ENCODE results near the gene ZBTB17.

ZBTB17 gene

DNA sequence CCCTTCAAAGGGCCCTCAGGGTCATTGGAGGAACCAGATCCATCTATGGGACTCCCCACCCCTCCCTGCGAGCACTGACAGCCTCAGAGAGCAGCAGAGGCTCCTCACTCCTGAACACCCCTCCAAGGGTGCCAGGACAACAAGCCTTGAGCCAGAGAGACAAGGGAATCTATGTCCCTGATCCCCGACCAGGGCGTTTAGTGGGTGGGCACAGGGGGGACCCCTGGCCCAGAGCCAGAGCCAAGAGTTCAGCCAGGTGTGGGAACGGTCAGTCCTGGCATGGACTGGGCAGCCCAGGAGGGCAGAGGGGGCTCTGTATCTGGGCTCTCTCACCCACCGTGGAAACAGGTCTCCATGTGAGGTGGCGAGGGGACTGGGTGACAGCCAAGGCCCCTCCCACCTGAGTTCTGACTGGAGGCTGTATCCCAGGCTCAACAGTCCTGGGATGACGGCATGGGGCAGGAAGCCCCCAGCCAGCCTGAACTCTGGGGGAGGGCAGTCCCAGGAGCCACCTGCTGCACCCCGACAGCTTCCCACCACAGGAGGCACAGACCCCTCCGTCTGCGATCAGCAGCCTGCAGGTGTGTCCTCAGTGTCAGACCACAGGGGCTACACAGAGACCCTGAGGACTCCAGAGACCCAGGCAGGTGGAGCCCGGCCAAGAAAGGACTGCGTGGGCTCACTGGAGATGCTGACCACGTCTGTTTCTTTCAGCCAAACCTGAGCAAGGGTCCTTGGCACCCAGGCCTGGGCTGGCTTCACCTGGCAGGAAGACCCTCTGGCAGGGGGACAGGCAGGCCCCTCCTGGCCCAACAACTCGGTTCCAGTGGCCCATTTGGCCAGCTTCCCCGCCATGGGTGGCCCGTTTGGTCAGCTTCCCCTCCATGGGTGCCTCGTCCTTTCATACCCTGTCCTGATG lies 16.9 kb upstream of the ZBTB17 start:
- Histone ChIP-seq H3K4me3 (ENCODE audit: low read depth in 1 of 2, low read length in 2 of 2) (no peak overlapping the region), H3K27ac (ENCODE audit: low read length) (no peak overlapping the region), H4K20me1 (ENCODE audit: insufficient read depth, low read length) (no peaks in the 10 kb centered on the region; the same call in 1 of the 2 replicates), H2AFZ (ENCODE audit: low read depth, low read length) (no peak overlapping the region), H3K9ac (ENCODE audit: low read depth, low read length) (no peak overlapping the region), H3K4me1 (ENCODE audit: insufficient read depth, low read length) (no peaks in the 10 kb centered on the region), H3K79me2 (ENCODE audit: insufficient read depth, low read length) (no peaks in the 10 kb centered on the region), H3K9me3 (ENCODE audit: insufficient read depth, low read length, severe bottlenecking) (no peaks in the 10 kb centered on the region), H3K36me3 (ENCODE audit: insufficient read depth, low read length) (no peaks in the 10 kb centered on the region), H3K27me3 (ENCODE audit: insufficient read depth, low read length, poor library complexity) (no peaks in the 10 kb centered on the region), H3K4me2 (ENCODE audit: insufficient read depth, low read length) (no peak overlapping the region)
- TF ChIP-seq EZH2 (IDR thresholded peaks at IDR 0.05; ENCODE audit: borderline replicate concordance, low read depth, low read length, severe bottlenecking), result no peak
- TF ChIP-seq, protein P1, sequence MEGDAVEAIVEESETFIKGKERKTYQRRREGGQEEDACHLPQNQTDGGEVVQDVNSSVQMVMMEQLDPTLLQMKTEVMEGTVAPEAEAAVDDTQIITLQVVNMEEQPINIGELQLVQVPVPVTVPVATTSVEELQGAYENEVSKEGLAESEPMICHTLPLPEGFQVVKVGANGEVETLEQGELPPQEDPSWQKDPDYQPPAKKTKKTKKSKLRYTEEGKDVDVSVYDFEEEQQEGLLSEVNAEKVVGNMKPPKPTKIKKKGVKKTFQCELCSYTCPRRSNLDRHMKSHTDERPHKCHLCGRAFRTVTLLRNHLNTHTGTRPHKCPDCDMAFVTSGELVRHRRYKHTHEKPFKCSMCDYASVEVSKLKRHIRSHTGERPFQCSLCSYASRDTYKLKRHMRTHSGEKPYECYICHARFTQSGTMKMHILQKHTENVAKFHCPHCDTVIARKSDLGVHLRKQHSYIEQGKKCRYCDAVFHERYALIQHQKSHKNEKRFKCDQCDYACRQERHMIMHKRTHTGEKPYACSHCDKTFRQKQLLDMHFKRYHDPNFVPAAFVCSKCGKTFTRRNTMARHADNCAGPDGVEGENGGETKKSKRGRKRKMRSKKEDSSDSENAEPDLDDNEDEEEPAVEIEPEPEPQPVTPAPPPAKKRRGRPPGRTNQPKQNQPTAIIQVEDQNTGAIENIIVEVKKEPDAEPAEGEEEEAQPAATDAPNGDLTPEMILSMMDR (IDR thresholded peaks at IDR 0.05; ENCODE audit: borderline replicate concordance, extremely low read depth, low read length, poor library complexity, severe bottlenecking), result no peak
- no peak for DNase-seq
- no peak for ATAC-seq (ENCODE audit: insufficient read depth, low read depth)

DNA sequence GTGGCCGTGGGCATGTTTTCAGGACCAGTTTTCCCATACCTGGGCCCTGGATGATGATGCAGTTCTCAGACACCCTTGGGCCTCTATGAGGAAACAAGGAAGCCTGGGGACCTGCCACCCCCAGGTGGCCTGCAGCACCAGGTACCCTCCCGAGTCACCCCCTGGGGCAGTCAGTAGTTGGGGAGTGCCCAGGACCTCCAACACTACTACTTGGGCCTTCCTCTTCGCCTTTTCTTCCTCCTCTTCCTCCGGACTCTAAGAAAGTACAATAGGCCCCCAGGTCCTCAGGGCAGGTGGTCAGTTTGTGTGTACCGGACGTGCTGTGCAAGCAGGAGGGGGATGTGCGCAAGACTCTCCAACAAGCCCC lies 16.3 kb upstream of the ZBTB17 start:
- Histone ChIP-seq H3K79me2 (ENCODE audit: insufficient read depth, low read length) (no peaks in the 10 kb centered on the region), H3K27ac (ENCODE audit: low read length) (no peak overlapping the region), H3K9me3 (ENCODE audit: insufficient read depth, low read length, severe bottlenecking) (no peaks in the 10 kb centered on the region), H3K9ac (ENCODE audit: low read depth, low read length) (no peak overlapping the region), H3K4me3 (ENCODE audit: low read depth in 1 of 2, low read length in 2 of 2) (no peak overlapping the region), H3K4me1 (ENCODE audit: insufficient read depth, low read length) (no peaks in the 10 kb centered on the region), H3K27me3 (ENCODE audit: insufficient read depth, low read length, poor library complexity) (no peaks in the 10 kb centered on the region), H3K4me2 (ENCODE audit: insufficient read depth, low read length) (no peak overlapping the region), H3K36me3 (ENCODE audit: insufficient read depth, low read length) (no peaks in the 10 kb centered on the region), H2AFZ (ENCODE audit: low read depth, low read length) (no peak overlapping the region), H4K20me1 (ENCODE audit: insufficient read depth, low read length) (no peaks in the 10 kb centered on the region; the same call in 1 of the 2 replicates)
- DNase-seq, result no peak
- ATAC-seq (ENCODE audit: insufficient read depth, low read depth), result no peak
- TF ChIP-seq, protein P1 (IDR thresholded peaks at IDR 0.05; ENCODE audit: borderline replicate concordance, extremely low read depth, low read length, poor library complexity, severe bottlenecking), result no peak
- TF ChIP-seq EZH2 (IDR thresholded peaks at IDR 0.05; ENCODE audit: borderline replicate concordance, low read depth, low read length, severe bottlenecking), result no peak

DNA sequence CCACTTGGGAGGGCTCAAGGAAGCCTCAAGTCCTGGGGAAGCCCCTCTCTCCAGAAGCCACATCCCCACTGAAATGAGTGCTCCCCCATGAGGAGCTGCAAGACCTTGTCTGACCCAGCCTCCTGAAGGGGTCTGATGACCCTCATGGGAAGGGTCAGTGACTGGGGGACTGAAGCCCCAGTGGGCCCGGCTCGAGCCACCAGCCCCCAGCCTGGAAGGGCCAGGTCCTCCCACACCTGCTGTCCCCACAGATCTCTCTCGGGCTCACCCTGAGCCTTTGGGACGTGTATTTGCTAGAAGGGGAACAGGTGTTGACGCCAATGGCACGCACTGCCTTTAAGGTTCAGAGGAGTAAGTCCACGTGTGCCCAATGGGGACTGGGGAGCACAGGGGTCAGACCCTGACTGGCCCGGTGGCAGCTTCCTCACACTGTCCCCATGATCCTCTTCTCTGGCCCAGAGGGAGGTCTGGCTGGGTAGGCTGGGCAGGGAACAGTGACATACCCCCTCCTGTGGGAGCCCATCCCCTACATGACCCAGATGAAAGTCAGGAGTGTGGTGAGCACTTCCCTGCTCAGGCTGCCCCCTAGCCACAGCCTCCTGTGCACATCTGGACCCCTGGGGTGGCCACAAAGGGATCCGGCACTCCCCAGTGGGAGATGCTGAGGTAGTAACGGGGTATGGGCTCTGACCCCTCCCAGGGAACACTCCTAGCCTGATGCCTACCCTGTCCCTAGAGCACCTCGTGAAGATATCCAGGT lies 15.7 kb upstream of the ZBTB17 start:
- H3K4me2 ChIP-seq (ENCODE audit: insufficient read depth, low read length), result no peak overlapping the region
- H3K4me1 ChIP-seq (ENCODE audit: insufficient read depth, low read length), result no peaks in the 10 kb centered on the region
- TF ChIP-seq, protein P1 (IDR thresholded peaks at IDR 0.05; ENCODE audit: borderline replicate concordance, extremely low read depth, low read length, poor library complexity, severe bottlenecking), result no peak
- no peak for TF ChIP-seq EZH2 (IDR thresholded peaks at IDR 0.05; ENCODE audit: borderline replicate concordance, low read depth, low read length, severe bottlenecking)
- ATAC-seq (ENCODE audit: insufficient read depth, low read depth) (no peak), DNase-seq (no peak)
- H3K27me3 ChIP-seq (ENCODE audit: insufficient read depth, low read length, poor library complexity), result no peaks in the 10 kb centered on the region
- no peak overlapping the region for H3K4me3 ChIP-seq (ENCODE audit: low read depth in 1 of 2, low read length in 2 of 2)
- H3K9me3 ChIP-seq (ENCODE audit: insufficient read depth, low read length, severe bottlenecking), result no peaks in the 10 kb centered on the region
- no peak overlapping the region for H2AFZ ChIP-seq (ENCODE audit: low read depth, low read length)
- H4K20me1 ChIP-seq (ENCODE audit: insufficient read depth, low read length), result no peaks in the 10 kb centered on the region; the same call in 1 of the 2 replicates
- H3K27ac ChIP-seq (ENCODE audit: low read length), result no peak overlapping the region
- no peak overlapping the region for H3K9ac ChIP-seq (ENCODE audit: low read depth, low read length)
- H3K79me2 ChIP-seq (ENCODE audit: insufficient read depth, low read length), result no peaks in the 10 kb centered on the region
- no peaks in the 10 kb centered on the region for H3K36me3 ChIP-seq (ENCODE audit: insufficient read depth, low read length)
